NCI-H2171 (cell line): Measurements from ENCODE around the gene SORCS2.

ENCODE experiments used
- DNase-seq: peaks from one replicate; lab custom pipeline; 2025; lab: John Stamatoyannopoulos, UW

Gene SORCS2

GRCh38 chr4:7289589-7289988, 97.3 kb downstream of the SORCS2 start:
- no peak for DNase-seq

- DNase-seq, result no peak
These were observed 99.2 kb downstream of the SORCS2 start for GRCh38 chr4:7291372-7292114.

- no peak for DNase-seq
These were observed 101.4 kb downstream of the SORCS2 start for GRCh38 chr4:7293703-7294102.

GRCh38 chr4:7294176-7294756, 101.9 kb downstream of the SORCS2 start:
- DNase-seq, result no peak

GRCh38 chr4:7295197-7295910, 103.0 kb downstream of the SORCS2 start:
- no peak for DNase-seq

- DNase-seq, result no peak
These were observed 103.7 kb downstream of the SORCS2 start for GRCh38 chr4:7295911-7296660.

- no peak for DNase-seq
These were observed 104.5 kb downstream of the SORCS2 start for GRCh38 chr4:7296661-7297335.

- DNase-seq, result no peak
These were observed 105.0 kb downstream of the SORCS2 start for GRCh38 chr4:7297374-7297773.

GRCh38 chr4:7297881-7298280, 105.5 kb downstream of the SORCS2 start:
- DNase-seq, result no peak

- no peak for DNase-seq
These were observed 106.3 kb downstream of the SORCS2 start for GRCh38 chr4:7298619-7299009.

GRCh38 chr4:7299010-7299907, 106.9 kb downstream of the SORCS2 start:
- peak; percentile 74 for DNase-seq

- no peak for DNase-seq
These were observed 107.8 kb downstream of the SORCS2 start for GRCh38 chr4:7299908-7300710.

GRCh38 chr4:7300711-7301095, 108.4 kb downstream of the SORCS2 start:
- DNase-seq, result no peak

GRCh38 chr4:7301126-7301785, 108.9 kb downstream of the SORCS2 start:
- DNase-seq, result no peak

GRCh38 chr4:7301846-7302630, 109.7 kb downstream of the SORCS2 start:
- no peak for DNase-seq

GRCh38 chr4:7302781-7303404, 110.6 kb downstream of the SORCS2 start:
- no peak for DNase-seq

- no peak for DNase-seq
These were observed 111.2 kb downstream of the SORCS2 start for GRCh38 chr4:7303561-7303960.

- no peak for DNase-seq
These were observed 112.1 kb downstream of the SORCS2 start for GRCh38 chr4:7304436-7304835.
